Muscle layer of colon (tissue), 2 donors: ENCODE measurements around the gene SLC6A9.

Source experiments
- H3K27ac ChIP-seq: one replicate; pipeline ENCODE4 v1.7.0; 2013; ENCODE audit warnings: low read depth, mild to moderate bottlenecking, low read length, moderate library complexity
- H3K27me3 ChIP-seq, 2 donors: one replicate each; pipeline ENCODE4 v1.7.0; 2013; ENCODE audit warnings: low read length in 2 of 2, mild to moderate bottlenecking in 2 of 2; ENCODE audit not compliant: insufficient read depth in 2 of 2, control insufficient read depth in 1 of 2
- H3K36me3 ChIP-seq: one replicate; pipeline ENCODE4 v1.7.0; 2013; ENCODE audit warnings: mild to moderate bottlenecking, low read length; ENCODE audit not compliant: insufficient read depth
- H3K4me1 ChIP-seq: one replicate; pipeline ENCODE4 v1.7.0; 2013; ENCODE audit warnings: mild to moderate bottlenecking, low read length; ENCODE audit not compliant: insufficient read depth
- H3K4me3 ChIP-seq, 2 donors: one replicate each; pipeline ENCODE4 v1.7.0; 2013; ENCODE audit warnings: low read length in 2 of 2, low read depth in 1 of 2, mild to moderate bottlenecking in 1 of 2, moderate library complexity in 1 of 2
- H3K9ac ChIP-seq: one replicate; pipeline ENCODE4 v1.7.0; 2013; ENCODE audit warnings: low read length
- H3K9me3 ChIP-seq: one replicate; pipeline ENCODE4 v1.7.0; 2013; ENCODE audit warnings: mild to moderate bottlenecking, low read length
- donor health status: abdominal sarcoma.
- donor health status: Adenocarcinoma of cecum.

SLC6A9 gene

DNA sequence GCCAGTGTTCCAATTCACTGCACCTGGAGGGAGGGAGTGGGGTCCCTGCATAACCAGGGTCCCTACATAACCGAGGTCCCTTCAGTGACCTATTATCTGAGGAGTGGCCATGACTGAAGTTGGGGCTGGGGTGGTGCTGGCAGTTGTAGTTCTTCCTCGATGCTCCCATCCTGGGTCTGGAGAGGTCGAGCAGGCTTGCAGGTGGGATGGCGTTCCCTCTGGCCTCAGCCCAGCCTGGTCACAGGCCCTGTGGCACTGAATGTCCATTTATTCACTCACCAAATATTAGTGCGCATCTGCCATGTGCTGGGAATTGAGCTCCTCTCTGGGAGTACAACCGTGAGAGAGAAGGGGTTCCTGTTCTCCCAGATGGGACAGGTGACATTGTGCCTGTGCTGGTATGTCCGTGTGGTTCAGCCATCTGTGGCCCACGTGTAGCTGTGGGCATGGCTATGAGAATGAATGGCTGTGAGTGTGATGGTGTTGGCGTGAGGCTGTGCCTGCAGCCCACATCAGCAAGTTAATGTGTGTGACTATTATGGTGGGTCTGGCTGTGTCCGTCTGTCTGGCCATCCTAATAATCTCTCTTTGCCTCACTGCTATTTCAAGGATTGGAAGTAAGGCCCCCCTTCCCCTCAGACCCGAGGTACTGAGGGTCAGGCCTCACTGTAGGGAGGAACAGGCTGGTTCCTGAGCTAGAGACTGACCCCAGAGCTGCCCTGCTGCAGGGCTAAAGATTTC is 3.9 kb upstream of the SLC6A9 start:
- H3K9me3 ChIP-seq = no peaks in the 10 kb centered on the region
- H3K27me3 ChIP-seq = no peaks in the 10 kb centered on the region
- H3K27ac ChIP-seq = peak overlapping the region; percentile 56
- peak overlapping the region in 1 of 2 donors; percentile 5 for H3K4me3 ChIP-seq
- no peak overlapping the region for H3K9ac ChIP-seq
- H3K4me1 ChIP-seq = peaks cover 57% of the 10 kb centered on the region
- no peaks in the 10 kb centered on the region for H3K36me3 ChIP-seq

DNA sequence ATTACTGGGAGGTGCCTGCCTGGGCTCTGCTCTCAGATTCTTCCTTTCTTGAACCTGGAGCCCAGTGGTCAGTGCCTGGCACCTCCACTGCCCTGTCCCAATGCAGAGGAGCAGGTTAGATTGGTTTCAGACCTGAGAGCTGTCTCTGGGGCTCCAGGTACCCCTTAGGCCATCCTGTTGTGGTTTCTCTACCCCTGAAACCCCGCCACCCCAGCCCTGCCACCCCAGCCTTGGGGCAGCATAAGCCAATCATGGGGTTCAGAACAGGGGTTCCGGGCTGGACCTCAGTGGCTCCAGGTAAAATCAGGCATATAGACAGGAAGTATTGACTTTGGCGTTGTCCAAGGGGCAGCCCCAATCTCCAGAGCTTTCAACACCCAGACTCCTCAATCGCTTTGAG is 3.2 kb upstream of the SLC6A9 start:
- Histone ChIP-seq H3K9ac (no peak overlapping the region), H3K4me3 (no peak overlapping the region), H3K9me3 (no peaks in the 10 kb centered on the region), H3K4me1 (peaks cover 61% of the 10 kb centered on the region), H3K27me3 (no peaks in the 10 kb centered on the region), H3K27ac (peak overlapping the region; percentile 62), H3K36me3 (no peaks in the 10 kb centered on the region)

GRCh38 chr1:44033756-44034155 is 2.5 kb upstream of the SLC6A9 start:
- no peak overlapping the region for H3K9ac ChIP-seq
- peaks cover 68% of the 10 kb centered on the region for H3K4me1 ChIP-seq
- no peak overlapping the region for H3K4me3 ChIP-seq
- peak overlapping the region; percentile 62 for H3K27ac ChIP-seq
- H3K36me3 ChIP-seq = no peaks in the 10 kb centered on the region
- no peaks in the 10 kb centered on the region for H3K9me3 ChIP-seq
- H3K27me3 ChIP-seq = no peaks in the 10 kb centered on the region

DNA sequence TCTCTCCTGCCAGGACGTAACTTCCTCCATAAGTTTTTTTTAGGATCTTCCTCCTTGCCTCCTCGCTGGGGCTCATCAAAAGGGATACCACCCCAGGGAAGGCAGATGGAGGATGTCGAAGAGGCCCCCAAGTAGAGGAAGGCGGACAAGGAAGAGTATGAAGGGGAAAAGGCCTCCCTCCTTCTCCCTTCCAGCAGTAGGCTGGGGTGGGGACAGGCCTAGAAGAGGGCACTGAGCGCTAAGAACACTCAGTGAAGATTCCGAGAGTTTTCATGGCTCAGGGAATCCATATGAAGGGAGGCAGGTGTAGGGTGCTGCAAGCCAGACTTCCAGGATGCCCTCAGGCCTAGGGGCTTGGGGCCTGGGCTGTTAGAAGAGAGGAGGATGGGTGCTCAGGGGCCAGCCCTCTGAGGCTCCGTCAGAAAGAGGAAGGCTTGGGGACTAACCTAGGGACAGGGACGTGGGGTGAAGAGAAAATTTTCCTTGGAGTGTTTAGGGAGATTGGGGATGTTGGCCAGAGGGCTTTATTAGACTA is 1.8 kb upstream of the SLC6A9 start:
- Histone ChIP-seq H3K27ac (peak overlapping the region; percentile 94), H3K36me3 (no peaks in the 10 kb centered on the region), H3K9ac (no peak overlapping the region), H3K4me3 (no peak overlapping the region), H3K9me3 (no peaks in the 10 kb centered on the region), H3K27me3 (no peaks in the 10 kb centered on the region), H3K4me1 (peaks cover 69% of the 10 kb centered on the region)

DNA sequence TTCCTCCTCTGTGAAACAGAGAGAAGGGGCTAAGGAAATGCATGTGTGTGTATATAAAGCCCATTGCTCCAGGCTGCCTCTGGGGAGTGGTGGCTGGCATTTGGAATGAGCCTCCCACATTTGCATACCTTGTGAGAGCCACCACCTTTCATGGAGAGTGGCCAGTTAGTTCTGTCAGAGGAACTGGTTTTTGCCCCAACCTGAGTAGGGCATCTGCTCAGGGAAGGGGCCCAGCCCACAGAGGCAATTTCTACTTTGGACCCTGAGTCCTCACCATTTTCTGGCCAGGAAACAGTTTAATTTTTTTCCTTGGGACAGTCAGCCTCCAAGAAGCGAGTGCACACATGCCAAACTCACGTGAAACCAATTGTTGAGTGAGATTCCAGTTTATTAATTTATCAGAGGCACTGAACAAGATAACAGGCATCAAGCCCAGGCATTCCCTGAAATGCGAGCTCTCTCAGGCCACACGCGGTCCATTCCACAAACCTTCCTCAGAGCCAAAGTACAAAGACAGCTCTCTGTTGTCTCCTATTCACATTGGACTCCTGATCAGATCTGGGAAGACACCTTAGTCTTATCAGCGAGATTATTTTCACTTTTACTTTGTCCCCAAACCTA is 1.0 kb upstream of the SLC6A9 start:
- Histone ChIP-seq H3K36me3 (no peaks in the 10 kb centered on the region), H3K9me3 (no peaks in the 10 kb centered on the region), H3K9ac (no peak overlapping the region), H3K27me3 (no peaks in the 10 kb centered on the region), H3K4me3 (peak overlapping the region in 1 of 2 donors; percentile 80), H3K4me1 (peaks cover 69% of the 10 kb centered on the region), H3K27ac (peak overlapping the region; percentile 94)

- Histone ChIP-seq H3K4me1 (peaks cover 55% of the 10 kb centered on the region), H3K9me3 (no peaks in the 10 kb centered on the region), H3K27me3 (no peaks in the 10 kb centered on the region), H3K36me3 (no peaks in the 10 kb centered on the region), H3K4me3 (peak overlapping the region; percentile 80 to 95), H3K9ac (no peak overlapping the region), H3K27ac (peak overlapping the region; percentile 94)
Observed at GRCh38 chr1:44030605-44031251, 534 bp downstream of the SLC6A9 start.

DNA sequence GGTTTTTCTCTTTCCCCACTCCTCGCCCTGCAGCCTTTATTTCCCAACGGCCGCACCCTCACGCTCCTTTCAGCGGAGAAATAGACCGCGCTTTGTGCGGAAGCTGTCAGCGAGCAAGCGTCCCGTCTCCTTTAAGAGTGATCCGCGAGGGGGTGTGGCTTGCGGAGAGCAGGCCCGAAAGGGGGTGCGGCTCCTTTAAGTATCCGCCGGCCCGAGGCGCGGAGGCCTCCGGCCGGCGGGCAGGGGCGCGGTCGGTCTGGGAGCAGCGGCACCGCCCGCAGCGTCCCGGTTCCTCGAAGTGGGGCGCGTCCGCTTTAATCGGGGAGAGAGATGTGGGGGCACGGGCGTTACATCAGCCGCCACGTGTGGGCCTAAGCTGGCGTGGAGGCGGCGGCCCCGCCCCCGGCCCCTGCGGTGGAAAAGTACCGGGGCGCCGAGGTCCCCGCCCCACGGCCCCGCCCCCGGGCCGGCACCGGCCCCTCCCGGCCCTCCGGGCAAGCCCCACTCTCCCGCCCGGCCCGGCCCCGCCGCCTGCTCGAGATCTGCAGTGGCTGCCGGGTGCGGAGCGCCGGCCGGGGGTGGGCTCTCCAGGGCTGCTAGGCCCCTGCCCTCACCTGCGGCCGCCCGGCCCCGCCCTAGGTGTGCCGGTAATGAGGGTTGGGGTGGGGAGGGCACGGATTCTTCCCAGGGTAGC is 1.2 kb downstream of the SLC6A9 start:
- Histone ChIP-seq H3K4me1 (peaks cover 48% of the 10 kb centered on the region), H3K36me3 (peaks cover 2% of the 10 kb centered on the region)

DNA sequence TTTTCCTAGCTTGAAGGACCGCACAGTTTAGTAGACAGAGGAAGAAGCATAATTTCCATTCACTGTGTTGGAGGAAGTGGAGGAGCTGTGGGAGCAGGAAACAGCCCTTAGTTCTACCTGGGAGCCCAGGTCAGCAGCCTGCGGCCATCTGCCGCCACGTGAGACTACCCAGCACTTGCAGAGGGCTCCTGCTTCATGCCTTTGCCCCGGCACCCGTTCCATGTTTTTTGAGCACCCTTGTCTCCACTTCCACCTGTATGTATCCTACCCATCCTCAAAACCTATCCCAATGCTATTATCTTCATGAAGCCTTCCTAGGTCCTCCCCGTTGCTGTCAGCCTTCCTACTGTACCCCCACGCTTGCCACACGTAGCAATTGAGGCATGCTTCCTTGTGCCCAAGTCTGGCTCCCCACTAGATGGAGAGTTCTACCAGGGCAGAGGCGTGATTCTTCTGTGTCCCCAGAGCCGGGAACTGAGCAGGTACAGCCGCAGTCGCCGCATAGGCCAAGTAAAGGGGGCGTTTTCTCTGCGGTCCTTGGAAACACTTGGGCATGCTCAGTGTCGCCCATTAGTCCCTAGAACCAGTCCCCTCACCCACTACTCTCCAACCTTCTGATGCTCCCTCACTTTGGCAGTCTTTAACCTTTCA is 1.9 kb downstream of the SLC6A9 start:
- Histone ChIP-seq H3K9ac (peak overlapping the region; percentile 76), H3K36me3 (peaks cover 5% of the 10 kb centered on the region), H3K9me3 (no peaks in the 10 kb centered on the region), H3K27me3 (no peaks in the 10 kb centered on the region), H3K4me1 (peaks cover 43% of the 10 kb centered on the region), H3K27ac (peak overlapping the region; percentile 90), H3K4me3 (peak overlapping the region; percentile 80 to 95)

More for the DNA sequence above, 1.2 kb downstream of the SLC6A9 start:
- H3K27ac ChIP-seq = peak overlapping the region; percentile 94
- H3K9ac ChIP-seq = peak overlapping the region; percentile 76
- no peaks in the 10 kb centered on the region for H3K9me3 ChIP-seq
- peak overlapping the region; percentile 80 to 95 for H3K4me3 ChIP-seq
- no peaks in the 10 kb centered on the region for H3K27me3 ChIP-seq

GRCh38 chr1:44027320-44027719 is 3.9 kb downstream of the SLC6A9 start:
- Histone ChIP-seq H3K36me3 (peaks cover 10% of the 10 kb centered on the region), H3K9me3 (no peaks in the 10 kb centered on the region), H3K4me1 (peaks cover 22% of the 10 kb centered on the region), H3K27me3 (no peaks in the 10 kb centered on the region), H3K9ac (no peak overlapping the region), H3K4me3 (no peak overlapping the region), H3K27ac (no peak overlapping the region)

DNA sequence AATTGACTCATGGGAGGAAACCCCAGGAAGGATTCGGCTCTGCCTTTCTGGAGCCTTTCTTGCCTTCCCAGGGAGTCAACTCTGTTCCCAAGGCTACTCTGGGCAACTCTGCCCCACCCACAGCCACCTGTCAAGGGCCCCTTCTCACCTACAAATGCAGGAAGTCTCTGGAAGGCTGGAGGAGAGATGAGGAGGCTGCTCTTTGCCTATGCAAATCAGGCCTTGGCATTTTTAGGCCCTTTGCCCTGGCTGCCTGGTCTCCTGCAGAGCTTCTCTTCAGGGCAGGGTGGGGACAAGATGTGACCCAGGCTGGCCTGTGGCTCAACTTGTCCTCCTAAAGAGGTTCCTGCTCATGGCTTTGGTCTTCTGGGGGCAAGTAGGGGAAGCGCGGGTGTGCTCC is 5.4 kb downstream of the SLC6A9 start:
- no peak overlapping the region for H3K9ac ChIP-seq
- no peaks in the 10 kb centered on the region for H3K27me3 ChIP-seq
- peaks cover 10% of the 10 kb centered on the region for H3K36me3 ChIP-seq
- no peak overlapping the region for H3K27ac ChIP-seq
- no peaks in the 10 kb centered on the region for H3K9me3 ChIP-seq
- H3K4me3 ChIP-seq = no peak overlapping the region
- peaks cover 12% of the 10 kb centered on the region for H3K4me1 ChIP-seq
